Neural progenitor cell (in vitro differentiated cells): ENCODE data around the gene MEGF6.

Experiments
- EZH2 ChIP-seq: fragments of 200-600 bp; sonication (generic); IDR thresholded peaks from 2 replicates; pipeline ENCODE4 v1.6.1; 2017; ENCODE audit warnings: antibody characterized with exemption, mild to moderate bottlenecking, moderate library complexity
- TF ChIP-seq, protein P1 (sequence below): fragments of 200-600 bp; sonication (generic); IDR thresholded peaks from 2 replicates; pipeline ENCODE4 v1.5.1; 2017; ENCODE audit warnings: antibody characterized with exemption, mild to moderate bottlenecking

- TF ChIP-seq, protein P1, sequence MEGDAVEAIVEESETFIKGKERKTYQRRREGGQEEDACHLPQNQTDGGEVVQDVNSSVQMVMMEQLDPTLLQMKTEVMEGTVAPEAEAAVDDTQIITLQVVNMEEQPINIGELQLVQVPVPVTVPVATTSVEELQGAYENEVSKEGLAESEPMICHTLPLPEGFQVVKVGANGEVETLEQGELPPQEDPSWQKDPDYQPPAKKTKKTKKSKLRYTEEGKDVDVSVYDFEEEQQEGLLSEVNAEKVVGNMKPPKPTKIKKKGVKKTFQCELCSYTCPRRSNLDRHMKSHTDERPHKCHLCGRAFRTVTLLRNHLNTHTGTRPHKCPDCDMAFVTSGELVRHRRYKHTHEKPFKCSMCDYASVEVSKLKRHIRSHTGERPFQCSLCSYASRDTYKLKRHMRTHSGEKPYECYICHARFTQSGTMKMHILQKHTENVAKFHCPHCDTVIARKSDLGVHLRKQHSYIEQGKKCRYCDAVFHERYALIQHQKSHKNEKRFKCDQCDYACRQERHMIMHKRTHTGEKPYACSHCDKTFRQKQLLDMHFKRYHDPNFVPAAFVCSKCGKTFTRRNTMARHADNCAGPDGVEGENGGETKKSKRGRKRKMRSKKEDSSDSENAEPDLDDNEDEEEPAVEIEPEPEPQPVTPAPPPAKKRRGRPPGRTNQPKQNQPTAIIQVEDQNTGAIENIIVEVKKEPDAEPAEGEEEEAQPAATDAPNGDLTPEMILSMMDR = no peak
- TF ChIP-seq EZH2 = no peak
These were observed 30.5 kb upstream of the MEGF6 start for GRCh38 chr1:3641816-3642215.
